Stimulated activated effector memory CD8-positive, alpha-beta T cell treated with anti-CD3 and anti-CD28 coated beads, Interleukin-12 subunit alpha, Interleukin-12 subunit beta, amount 100 ng/mL, for 72 hours (primary cell): ENCODE results near the gene C5orf15.
A peak's percentile ranks its signal among the peaks of the same experiment; 100 is the strongest.

Source experiments
- ATAC-seq: fragments of 150-1000 bp; cut with Tn5 transposase; 2 replicates; pipeline ENCODE4 v1.10.0; 2021
- DNase-seq, 2 donors: peaks; one replicate each; pipeline ENCODE4 v3.0.0; 2021 to 2022; ENCODE audit warnings: low spot score in 2 of 2
- H3K27ac Mint-ChIP-seq: one replicate; pipeline ENCODE4 v1.8.0; 2022; ENCODE audit warnings: mild to moderate bottlenecking, mixed read lengths
- H3K36me3 Mint-ChIP-seq: one replicate; pipeline ENCODE4 v1.8.0; 2022; ENCODE audit warnings: mild to moderate bottlenecking, mixed read lengths
- H3K4me1 Mint-ChIP-seq: one replicate; pipeline ENCODE4 v1.8.0; 2022; ENCODE audit warnings: mixed read lengths
- H3K4me3 Mint-ChIP-seq: one replicate; pipeline ENCODE4 v1.8.0; 2022; ENCODE audit warnings: mild to moderate bottlenecking, mixed read lengths
- H3K9me3 Mint-ChIP-seq: one replicate; pipeline ENCODE4 v1.8.0; 2022; ENCODE audit warnings: mixed read lengths

C5orf15 gene

GRCh38 chr5:133998042-133998441 is 29.6 kb upstream of the C5orf15 start:
- ATAC-seq (no peak), DNase-seq (no peak)
- Mint-ChIP-seq H3K27ac (no peak overlapping the region), H3K9me3 (no peaks in the 10 kb centered on the region), H3K4me3 (no peak overlapping the region), H3K36me3 (peaks cover 51% of the 10 kb centered on the region), H3K4me1 (peaks cover 75% of the 10 kb centered on the region)

GRCh38 chr5:133996683-133997252 is 28.3 kb upstream of the C5orf15 start:
- H3K4me1 Mint-ChIP-seq: peaks cover 69% of the 10 kb centered on the region
- H3K9me3 Mint-ChIP-seq: no peaks in the 10 kb centered on the region
- no peak for ATAC-seq
- H3K4me3 Mint-ChIP-seq: no peak overlapping the region
- no peak for DNase-seq
- no peak overlapping the region for H3K27ac Mint-ChIP-seq
- H3K36me3 Mint-ChIP-seq: peaks cover 49% of the 10 kb centered on the region

- no peak for ATAC-seq
- H3K9me3 Mint-ChIP-seq: no peaks in the 10 kb centered on the region
Measured at GRCh38 chr5:133995883-133996563, 27.6 kb upstream of the C5orf15 start.

GRCh38 chr5:133995341-133995740 is 26.9 kb upstream of the C5orf15 start:
- Mint-ChIP-seq H3K9me3 (no peaks in the 10 kb centered on the region), H3K36me3 (peaks cover 49% of the 10 kb centered on the region), H3K4me3 (no peak overlapping the region), H3K27ac (peak overlapping the region; percentile 68), H3K4me1 (peaks cover 59% of the 10 kb centered on the region)
- ATAC-seq: no peak
- DNase-seq: no peak

More at GRCh38 chr5:133995883-133996563, 27.6 kb upstream of the C5orf15 start:
- peaks cover 49% of the 10 kb centered on the region for H3K36me3 Mint-ChIP-seq
- peak overlapping the region; percentile 68 for H3K27ac Mint-ChIP-seq
- no peak for DNase-seq
- H3K4me3 Mint-ChIP-seq: no peak overlapping the region
- H3K4me1 Mint-ChIP-seq: peaks cover 62% of the 10 kb centered on the region

DNA sequence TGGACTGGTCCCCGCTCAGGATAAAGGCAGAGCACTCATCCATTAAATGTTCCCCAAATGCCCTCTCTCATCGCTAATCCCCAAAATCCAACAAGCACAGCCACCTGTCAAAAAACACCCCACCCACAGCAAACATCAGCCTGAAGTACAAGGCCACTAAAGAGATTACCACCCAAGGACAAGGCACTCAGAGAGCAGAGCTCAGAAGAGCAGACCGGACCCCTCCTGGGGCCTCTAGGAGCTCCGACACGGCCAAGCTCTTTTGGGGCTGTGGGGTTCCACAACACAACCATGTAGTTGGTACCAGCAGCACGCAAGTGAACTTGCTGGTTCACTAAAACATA is 26.5 kb upstream of the C5orf15 start:
- Mint-ChIP-seq H3K9me3 (no peaks in the 10 kb centered on the region), H3K4me3 (no peak overlapping the region), H3K4me1 (peaks cover 56% of the 10 kb centered on the region), H3K27ac (peak overlapping the region; percentile 68), H3K36me3 (peaks cover 49% of the 10 kb centered on the region)
- ATAC-seq (no peak), DNase-seq (no peak)

DNA sequence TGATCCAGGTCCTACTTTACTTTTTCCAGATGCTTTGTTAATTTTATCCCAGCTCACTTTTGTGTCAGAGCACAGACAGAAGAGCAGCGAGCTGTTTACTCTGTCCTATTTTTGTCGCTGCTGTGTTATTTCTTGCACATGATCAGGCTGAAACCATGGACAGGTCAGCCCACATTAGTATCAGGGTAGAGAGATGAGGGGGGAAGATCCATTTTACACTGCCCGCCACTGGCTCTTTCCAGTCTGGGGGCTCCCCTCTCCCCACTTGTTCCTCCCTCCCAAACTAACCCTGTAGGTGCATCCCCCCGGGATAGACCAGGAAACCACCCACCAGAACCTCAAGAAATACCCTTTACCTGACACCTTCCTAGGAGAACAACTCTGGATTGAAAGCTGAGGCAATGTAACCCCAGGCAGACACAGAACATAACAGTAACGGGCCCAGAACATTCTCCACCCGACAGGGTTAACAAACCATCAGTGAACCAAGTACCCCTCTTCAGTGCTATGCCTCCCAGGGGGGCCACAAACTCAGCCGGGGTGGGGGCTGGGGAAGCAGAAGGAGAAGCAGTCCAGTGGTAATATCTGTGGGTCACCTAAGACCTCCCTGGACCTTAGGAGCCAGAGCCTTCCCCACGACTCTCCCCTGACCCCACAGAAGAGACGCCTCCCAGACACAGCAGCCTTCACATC is 26.0 kb upstream of the C5orf15 start:
- DNase-seq (no peak), ATAC-seq (no peak)
- Mint-ChIP-seq H3K36me3 (peaks cover 49% of the 10 kb centered on the region), H3K27ac (peak overlapping the region; percentile 68), H3K4me1 (peaks cover 51% of the 10 kb centered on the region), H3K4me3 (no peak overlapping the region), H3K9me3 (no peaks in the 10 kb centered on the region)

DNA sequence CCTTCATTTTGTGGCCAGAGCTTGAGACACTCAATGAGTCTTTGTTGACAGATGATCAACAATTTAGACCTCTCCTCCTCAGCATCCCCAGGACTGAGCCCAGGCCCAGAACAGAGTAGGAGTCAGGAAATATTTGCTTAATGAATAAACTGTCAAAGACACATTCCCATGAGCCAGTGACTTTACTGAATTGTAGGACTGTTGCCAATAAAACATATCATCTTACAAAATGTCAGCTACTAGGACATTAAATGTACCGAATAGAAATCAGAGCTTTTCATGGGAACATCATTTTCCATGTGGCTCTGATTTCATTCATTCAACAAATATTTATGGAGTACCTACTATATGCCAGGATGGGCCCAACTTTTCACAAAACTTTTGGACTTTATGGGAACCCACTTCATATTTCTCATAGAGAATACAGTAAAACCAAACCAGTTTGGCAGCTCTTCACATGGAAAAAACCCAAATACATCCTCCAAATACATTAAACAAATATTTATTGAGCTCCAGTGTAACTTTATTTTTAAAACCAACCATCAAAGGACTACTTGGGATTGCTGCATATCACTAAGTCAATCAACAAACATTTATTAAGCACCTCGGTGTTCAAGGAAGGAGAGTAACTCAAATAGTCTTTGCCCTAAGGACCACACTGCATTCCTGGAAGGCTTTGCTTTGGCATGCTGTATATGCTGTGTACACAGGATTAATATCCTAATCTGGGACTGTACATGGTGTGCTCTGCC is 24.9 kb upstream of the C5orf15 start:
- Mint-ChIP-seq H3K36me3 (peaks cover 51% of the 10 kb centered on the region), H3K4me1 (peaks cover 44% of the 10 kb centered on the region), H3K9me3 (no peaks in the 10 kb centered on the region), H3K27ac (peak overlapping the region; percentile 34), H3K4me3 (no peak overlapping the region)
- ATAC-seq (no peak), DNase-seq (no peak)

- Mint-ChIP-seq H3K4me1 (peaks cover 44% of the 10 kb centered on the region), H3K9me3 (no peaks in the 10 kb centered on the region), H3K27ac (peak overlapping the region; percentile 34), H3K4me3 (no peak overlapping the region), H3K36me3 (peaks cover 59% of the 10 kb centered on the region)
- DNase-seq: no peak
- no peak for ATAC-seq
Measured at GRCh38 chr5:133992429-133993155, 24.2 kb upstream of the C5orf15 start.

- Mint-ChIP-seq H3K27ac (no peak overlapping the region), H3K9me3 (no peaks in the 10 kb centered on the region), H3K36me3 (peaks cover 71% of the 10 kb centered on the region), H3K4me1 (peaks cover 36% of the 10 kb centered on the region), H3K4me3 (no peak overlapping the region)
- DNase-seq (no peak), ATAC-seq (no peak)
Measured at GRCh38 chr5:133991171-133991910, 22.9 kb upstream of the C5orf15 start.

DNA sequence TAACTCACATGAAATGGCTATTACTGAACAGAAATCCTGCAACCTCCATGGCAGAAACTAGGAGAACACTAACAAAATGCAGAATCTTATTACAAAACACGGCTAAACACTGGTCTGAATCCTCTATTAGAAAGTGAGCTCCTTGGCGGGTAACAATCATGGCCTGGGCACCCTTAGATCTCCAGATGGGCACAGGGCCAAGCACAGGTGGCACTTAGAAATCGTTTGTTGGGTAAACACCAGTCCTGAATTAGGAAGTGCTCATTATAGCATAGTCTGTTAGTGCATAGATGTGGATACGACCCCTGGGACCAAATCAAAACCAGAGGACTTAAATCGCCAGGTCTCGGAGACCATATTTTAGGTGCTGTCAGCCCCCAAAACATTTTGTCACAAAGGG is 22.0 kb upstream of the C5orf15 start:
- no peak overlapping the region for H3K4me3 Mint-ChIP-seq

GRCh38 chr5:133985540-133986180 is 17.2 kb upstream of the C5orf15 start:
- Mint-ChIP-seq H3K4me1 (peaks cover 6% of the 10 kb centered on the region), H3K36me3 (peaks cover 100% of the 10 kb centered on the region), H3K27ac (peak overlapping the region; percentile 6), H3K9me3 (no peaks in the 10 kb centered on the region), H3K4me3 (no peak overlapping the region)
- ATAC-seq (no peak), DNase-seq (no peak)

More for the DNA sequence above, 22.0 kb upstream of the C5orf15 start:
- Mint-ChIP-seq H3K9me3 (no peaks in the 10 kb centered on the region), H3K36me3 (peaks cover 80% of the 10 kb centered on the region), H3K27ac (no peak overlapping the region), H3K4me1 (peaks cover 26% of the 10 kb centered on the region)
- ATAC-seq (no peak), DNase-seq (no peak)

DNA sequence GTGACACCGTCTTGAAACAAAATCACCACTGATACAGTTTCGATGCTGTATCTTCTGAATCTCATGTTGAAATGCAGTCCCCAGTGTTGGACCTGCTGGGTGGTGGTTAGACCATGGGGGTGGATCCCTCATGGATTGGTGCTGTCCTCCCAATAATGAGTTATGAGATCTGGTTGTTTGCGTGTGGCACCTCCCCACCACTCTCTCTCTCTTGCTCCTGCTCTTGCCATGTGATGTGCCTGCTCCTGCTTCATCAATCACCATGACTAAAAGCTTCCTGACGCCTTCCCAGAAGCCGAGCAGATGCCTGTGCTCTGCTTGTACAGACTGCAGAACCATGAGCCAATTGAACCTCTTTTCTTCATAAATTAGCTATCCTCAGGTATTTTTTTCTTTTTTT is 15.2 kb upstream of the C5orf15 start:
- Mint-ChIP-seq H3K4me1 (peaks cover 6% of the 10 kb centered on the region), H3K36me3 (peaks cover 100% of the 10 kb centered on the region), H3K9me3 (no peaks in the 10 kb centered on the region), H3K27ac (peak overlapping the region; percentile 71), H3K4me3 (no peak overlapping the region)
- ATAC-seq (no peak), DNase-seq (no peak)

- H3K4me1 Mint-ChIP-seq: peaks cover 20% of the 10 kb centered on the region
- H3K9me3 Mint-ChIP-seq: no peaks in the 10 kb centered on the region
- H3K4me3 Mint-ChIP-seq: no peak overlapping the region
- peaks cover 100% of the 10 kb centered on the region for H3K36me3 Mint-ChIP-seq
- ATAC-seq (no peak), DNase-seq (no peak)
- H3K27ac Mint-ChIP-seq: no peak overlapping the region
Measured at GRCh38 chr5:133981714-133982113, 13.3 kb upstream of the C5orf15 start.

GRCh38 chr5:133980652-133981051 is 12.2 kb upstream of the C5orf15 start:
- Mint-ChIP-seq H3K4me1 (peaks cover 20% of the 10 kb centered on the region), H3K9me3 (no peaks in the 10 kb centered on the region), H3K4me3 (no peak overlapping the region), H3K36me3 (peaks cover 100% of the 10 kb centered on the region), H3K27ac (no peak overlapping the region)
- DNase-seq (no peak), ATAC-seq (no peak)
